H9 (cell line): ENCODE results near the gene MGST1. TPM values are rescaled to one million over a fixed set of nuclear protein-coding genes. Genes with fewer than 3 reads are reported as not detected.
A peak's percentile ranks its signal among the peaks of the same experiment; 100 is the strongest.

Experiments
- DNase-seq: peaks from one replicate; pipeline ENCODE4 v3.0.0-alpha.2; 2017
- H2AFZ ChIP-seq: one replicate; pipeline ENCODE4 v1.6.1; 2013; ENCODE audit warnings: mild to moderate bottlenecking, low read length, control low read depth, moderate library complexity
- H2AK5ac ChIP-seq: 2 replicates; pipeline ENCODE4 v1.6.1; 2013; ENCODE audit warnings: low read length, control low read depth, mixed read lengths; ENCODE audit not compliant: insufficient read length
- H2BK120ac ChIP-seq: one replicate; pipeline ENCODE4 v1.6.1; 2013; ENCODE audit warnings: low read depth, mild to moderate bottlenecking, low read length, control low read depth, inconsistent platforms; ENCODE audit not compliant: poor library complexity, severe bottlenecking
- H2BK12ac ChIP-seq: 2 replicates; pipeline ENCODE4 v1.6.1; 2013; ENCODE audit warnings: low read length, control low read depth, mixed read lengths, low read depth; ENCODE audit not compliant: insufficient read length
- H2BK15ac ChIP-seq: 2 replicates; pipeline ENCODE4 v1.6.1; 2013; ENCODE audit warnings: low read depth, low read length, control low read depth
- H2BK20ac ChIP-seq: one replicate; pipeline ENCODE4 v1.6.1; 2013; ENCODE audit warnings: low read depth, mild to moderate bottlenecking, low read length, control low read depth, inconsistent platforms; ENCODE audit not compliant: poor library complexity, severe bottlenecking
- H2BK5ac ChIP-seq: 2 replicates; pipeline ENCODE4 v1.6.1; 2013; ENCODE audit warnings: low read length, control low read depth, mixed read lengths; ENCODE audit not compliant: insufficient read length
- H3K14ac ChIP-seq: 2 replicates; pipeline ENCODE4 v1.6.1; 2013; ENCODE audit warnings: low read length, control low read depth; ENCODE audit not compliant: insufficient read depth
- H3K18ac ChIP-seq: 2 replicates; pipeline ENCODE4 v1.6.1; 2013; ENCODE audit warnings: low read depth, mild to moderate bottlenecking, mixed read lengths, low read length, control low read depth; ENCODE audit not compliant: insufficient read length
- H3K23ac ChIP-seq: 2 replicates; pipeline ENCODE4 v1.6.1; 2013; ENCODE audit warnings: low read length, control low read depth, mixed read lengths, low read depth; ENCODE audit not compliant: insufficient read length
- H3K23me2 ChIP-seq: 2 replicates; pipeline ENCODE4 v1.6.1; 2013; ENCODE audit warnings: low read depth, mild to moderate bottlenecking, mixed read lengths, low read length, control low read depth; ENCODE audit not compliant: insufficient read length, poor library complexity, severe bottlenecking
- H3K27ac ChIP-seq: 2 replicates; pipeline ENCODE4 v1.5.1; 2013; ENCODE audit warnings: low read length, control low read depth, mixed read lengths, low read depth; ENCODE audit not compliant: insufficient read length
- H3K27me3 ChIP-seq: 2 replicates; pipeline ENCODE4 v1.6.1; 2013; ENCODE audit warnings: low read length, control low read depth, inconsistent platforms; ENCODE audit not compliant: insufficient read depth
- H3K4ac ChIP-seq: 2 replicates; pipeline ENCODE4 v1.6.1; 2013; ENCODE audit warnings: low read depth, mild to moderate bottlenecking, control low read depth, inconsistent platforms, low read length, moderate library complexity
- H3K4me1 ChIP-seq: 2 replicates; pipeline ENCODE4 v1.6.1; 2013; ENCODE audit warnings: low read length, control low read depth, inconsistent platforms; ENCODE audit not compliant: insufficient read depth
- H3K4me2 ChIP-seq: 2 replicates; pipeline ENCODE4 v1.6.1; 2013; ENCODE audit warnings: low read length, control low read depth, mixed read lengths; ENCODE audit not compliant: insufficient read length, insufficient read depth
- H3K56ac ChIP-seq: 2 replicates; pipeline ENCODE4 v1.6.1; 2013; ENCODE audit warnings: low read depth, mild to moderate bottlenecking, mixed read lengths, low read length, control low read depth; ENCODE audit not compliant: insufficient read length
- H3K79me1 ChIP-seq: 2 replicates; pipeline ENCODE4 v1.6.1; 2013; ENCODE audit warnings: low read depth, mild to moderate bottlenecking, moderate library complexity, low read length, control low read depth, inconsistent platforms; ENCODE audit not compliant: insufficient read depth, poor library complexity, severe bottlenecking
- H3K79me2 ChIP-seq: 2 replicates; pipeline ENCODE4 v1.6.1; 2013; ENCODE audit warnings: low read length, control low read depth, inconsistent platforms; ENCODE audit not compliant: insufficient read depth
- H3K9ac ChIP-seq: 2 replicates; pipeline ENCODE4 v1.6.1; 2013; ENCODE audit warnings: low read length, control low read depth, mixed read lengths; ENCODE audit not compliant: insufficient read length; ENCODE audit errors: extremely low read depth
- H3K9me3 ChIP-seq: one replicate; pipeline ENCODE4 v1.6.1; 2013; ENCODE audit warnings: low read depth, low read length, inconsistent platforms; ENCODE audit not compliant: control insufficient read depth
- H3T11ph ChIP-seq: one replicate; pipeline ENCODE4 v1.6.1; 2013; ENCODE audit warnings: mild to moderate bottlenecking, low read length, control low read depth, inconsistent platforms
- H4K20me1 ChIP-seq: one replicate; pipeline ENCODE4 v1.6.1; 2013; ENCODE audit not compliant: control insufficient read depth, insufficient read length, insufficient read depth
- H4K5ac ChIP-seq: 2 replicates; pipeline ENCODE4 v1.6.1; 2013; ENCODE audit warnings: low read depth, mild to moderate bottlenecking, mixed read lengths, low read length, control low read depth; ENCODE audit not compliant: insufficient read length
- H4K8ac ChIP-seq: replicated peaks from 2 replicates; pipeline ENCODE4 v1.6.1; 2013; ENCODE audit warnings: low read length, control low read depth, mixed read lengths, low read depth; ENCODE audit not compliant: insufficient read length
- H4K91ac ChIP-seq: 2 replicates; pipeline ENCODE4 v1.6.1; 2013; ENCODE audit warnings: low read depth, mild to moderate bottlenecking, moderate library complexity, mixed read lengths, low read length, control low read depth; ENCODE audit not compliant: insufficient read length
- H3K27ac Mint-ChIP-seq, 3 experiments: 2 replicates in 2 of 3; 3 replicates in 1 of 3; pipeline ENCODE4 v1.8.0; 2020 to 2021; ENCODE audit warnings: mixed read lengths in 3 of 3, mild to moderate bottlenecking in 1 of 3, moderate library complexity in 1 of 3
- H3K27me3 Mint-ChIP-seq: 2 replicates; pipeline ENCODE4 v1.8.0; 2021; ENCODE audit warnings: low read depth, mild to moderate bottlenecking, moderate library complexity, mixed read lengths
- H3K36me3 Mint-ChIP-seq, 3 experiments: 2 replicates in 2 of 3; 3 replicates in 1 of 3; pipeline ENCODE4 v1.8.0; 2020 to 2021; ENCODE audit warnings: low read depth in 3 of 3, mixed read lengths in 3 of 3; ENCODE audit not compliant: insufficient read depth in 1 of 3
- H3K4me1 Mint-ChIP-seq, 2 experiments: 2 replicates each; pipeline ENCODE4 v1.8.0; 2020; ENCODE audit warnings: mixed read lengths in 2 of 2
- H3K4me3 Mint-ChIP-seq, 2 experiments: 2 replicates in 1 of 2; 3 replicates in 1 of 2; pipeline ENCODE4 v1.8.0; 2020 to 2021; ENCODE audit warnings: mild to moderate bottlenecking in 2 of 2, mixed read lengths in 2 of 2, moderate library complexity in 1 of 2
- H3K9me3 Mint-ChIP-seq, 2 experiments: 2 replicates in 1 of 2; 3 replicates in 1 of 2; pipeline ENCODE4 v1.8.0; 2020; ENCODE audit warnings: mild to moderate bottlenecking in 2 of 2, mixed read lengths in 2 of 2, moderate library complexity in 1 of 2
- WGBS: extraction: QIAGEN DNeasy Blood & Tissue Kit; methylation state at CpG from one replicate; pipeline ENCODE4 v1.1.7; 2013; ENCODE audit warnings: missing lambda C conversion rate, low lambda C conversion rate, mixed read lengths; ENCODE audit not compliant: insufficient read length; ENCODE audit errors: extremely low coverage; 5-methylcytosine and 5-hydroxymethylcytosine counted together
- total RNA-seq: library from RNA; stranded (reverse); gene quantifications from 2 replicates; pipeline ENCODE4 v1.2.1, GENCODE V29; 2021
- TF ChIP-seq, protein P1 (sequence below): fragments of 200-600 bp; sonication (generic); conservative IDR thresholded peaks from 3 replicates; pipeline ENCODE4 v1.8.0; 2021; ENCODE audit warnings: antibody characterized with exemption, mild to moderate bottlenecking

The MGST1 gene
- total RNA-seq, 1 experiment from 2014 or later: 235 TPM

DNA sequence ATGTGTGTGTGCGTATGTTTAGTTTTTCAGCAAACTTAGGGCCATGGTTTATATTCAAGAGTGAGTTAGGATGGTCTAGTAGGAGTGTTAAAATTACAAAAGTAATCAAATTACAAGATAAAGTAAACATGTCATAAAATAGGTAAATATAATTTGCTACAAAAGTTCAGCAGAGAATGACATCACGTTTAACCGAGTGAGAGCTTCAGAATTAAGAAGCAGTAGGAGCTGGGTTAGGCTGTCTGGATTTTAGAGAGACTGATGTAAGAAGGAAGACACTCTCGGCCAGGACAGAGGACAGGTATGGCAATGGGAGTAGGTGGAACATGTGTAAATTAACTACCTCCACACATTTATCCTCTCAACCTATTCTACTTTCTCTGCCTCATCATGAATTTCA is 11.6 kb upstream of the MGST1 start:
- no peak overlapping the region for H4K91ac ChIP-seq
- Mint-ChIP-seq H3K9me3 (no peaks in the 10 kb centered on the region), H3K4me3 (no peak overlapping the region), H3K27ac (no peak overlapping the region), H3K36me3 (peaks cover 0 to 3% (median 0%) of the 10 kb centered on the region in 3 experiments; a peak in 2 of 7 replicates), H3K27me3 (no peaks in the 10 kb centered on the region), H3K4me1 (no peaks in the 10 kb centered on the region)
- H2BK20ac ChIP-seq: no peak overlapping the region
- no peak overlapping the region for H2BK15ac ChIP-seq
- no peak overlapping the region for H4K5ac ChIP-seq
- H2BK12ac ChIP-seq: no peak overlapping the region
- H3K79me2 ChIP-seq: no peaks in the 10 kb centered on the region
- H3T11ph ChIP-seq: peak overlapping the region; percentile 26
- no peaks in the 10 kb centered on the region for H3K23me2 ChIP-seq
- WGBS: no CpG with 5 or more reads among the region's 4 CpGs
- no peaks in the 10 kb centered on the region for H3K4me1 ChIP-seq
- H3K9me3 ChIP-seq: no peaks in the 10 kb centered on the region
- no peak overlapping the region for H3K56ac ChIP-seq
- H3K18ac ChIP-seq: no peak overlapping the region
- no peak overlapping the region for H3K23ac ChIP-seq
- no peak overlapping the region for H2BK120ac ChIP-seq
- no peaks in the 10 kb centered on the region for H3K79me1 ChIP-seq
- no peak overlapping the region for H2AFZ ChIP-seq
- no peak overlapping the region for H3K4me2 ChIP-seq
- no peak for DNase-seq
- no peak overlapping the region for H3K27ac ChIP-seq
- no peaks in the 10 kb centered on the region for H3K27me3 ChIP-seq
- H4K20me1 ChIP-seq: no peaks in the 10 kb centered on the region
- no peak overlapping the region for H2BK5ac ChIP-seq
- no peak overlapping the region for H4K8ac ChIP-seq
- no peak overlapping the region for H3K9ac ChIP-seq
- H3K14ac ChIP-seq: no peak overlapping the region
- H2AK5ac ChIP-seq: no peak overlapping the region
- no peak overlapping the region for H3K4ac ChIP-seq
- TF ChIP-seq, protein P1, sequence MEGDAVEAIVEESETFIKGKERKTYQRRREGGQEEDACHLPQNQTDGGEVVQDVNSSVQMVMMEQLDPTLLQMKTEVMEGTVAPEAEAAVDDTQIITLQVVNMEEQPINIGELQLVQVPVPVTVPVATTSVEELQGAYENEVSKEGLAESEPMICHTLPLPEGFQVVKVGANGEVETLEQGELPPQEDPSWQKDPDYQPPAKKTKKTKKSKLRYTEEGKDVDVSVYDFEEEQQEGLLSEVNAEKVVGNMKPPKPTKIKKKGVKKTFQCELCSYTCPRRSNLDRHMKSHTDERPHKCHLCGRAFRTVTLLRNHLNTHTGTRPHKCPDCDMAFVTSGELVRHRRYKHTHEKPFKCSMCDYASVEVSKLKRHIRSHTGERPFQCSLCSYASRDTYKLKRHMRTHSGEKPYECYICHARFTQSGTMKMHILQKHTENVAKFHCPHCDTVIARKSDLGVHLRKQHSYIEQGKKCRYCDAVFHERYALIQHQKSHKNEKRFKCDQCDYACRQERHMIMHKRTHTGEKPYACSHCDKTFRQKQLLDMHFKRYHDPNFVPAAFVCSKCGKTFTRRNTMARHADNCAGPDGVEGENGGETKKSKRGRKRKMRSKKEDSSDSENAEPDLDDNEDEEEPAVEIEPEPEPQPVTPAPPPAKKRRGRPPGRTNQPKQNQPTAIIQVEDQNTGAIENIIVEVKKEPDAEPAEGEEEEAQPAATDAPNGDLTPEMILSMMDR: no peak
